ENCODE results near the gene PPP4R1. TPM values are rescaled to one million over a fixed set of nuclear protein-coding genes. Genes with fewer than 3 reads are reported as not detected.

The PPP4R1 gene
- total RNA-seq, 1 experiment from 2014 or later = 85.8 TPM

- Histone ChIP-seq H3K27me3 (ENCODE audit: control insufficient read depth, insufficient read depth, low read length) (no peaks in the 10 kb centered on the region), H3K36me3 (replicated peaks; ENCODE audit: control insufficient read depth, insufficient read depth, low read length) (no peaks in the 10 kb centered on the region), H3K4me3 (ENCODE audit: insufficient read depth, low read depth, low read length) (no peak overlapping the region)
- no peak for DNase-seq
Measured at GRCh38 chr18:9594823-9595596, 19.3 kb downstream of the PPP4R1 start.

- peaks cover 7% of the 10 kb centered on the region for H3K36me3 ChIP-seq (replicated peaks; ENCODE audit: control insufficient read depth, insufficient read depth, low read length)
- no peak for DNase-seq
- H3K4me3 ChIP-seq (ENCODE audit: insufficient read depth, low read depth, low read length) = no peak overlapping the region
- H3K27me3 ChIP-seq (ENCODE audit: control insufficient read depth, insufficient read depth, low read length) = no peaks in the 10 kb centered on the region
Measured at GRCh38 chr18:9587924-9588323, 26.4 kb downstream of the PPP4R1 start.

GRCh38 chr18:9586814-9587213 is 27.5 kb downstream of the PPP4R1 start:
- no peaks in the 10 kb centered on the region for H3K27me3 ChIP-seq (ENCODE audit: control insufficient read depth, insufficient read depth, low read length)
- DNase-seq = no peak
- no peak overlapping the region for H3K4me3 ChIP-seq (ENCODE audit: insufficient read depth, low read depth, low read length)
- H3K36me3 ChIP-seq (replicated peaks; ENCODE audit: control insufficient read depth, insufficient read depth, low read length) = peaks cover 8% of the 10 kb centered on the region

- no peaks in the 10 kb centered on the region for H3K27me3 ChIP-seq (ENCODE audit: control insufficient read depth, insufficient read depth, low read length)
- H3K36me3 ChIP-seq (replicated peaks; ENCODE audit: control insufficient read depth, insufficient read depth, low read length) = peaks cover 7% of the 10 kb centered on the region
- no peak overlapping the region for H3K4me3 ChIP-seq (ENCODE audit: insufficient read depth, low read depth, low read length)
- no peak for DNase-seq
Measured at GRCh38 chr18:9581667-9582066, 32.7 kb downstream of the PPP4R1 start.

- DNase-seq = no peak
- Histone ChIP-seq H3K27me3 (ENCODE audit: control insufficient read depth, insufficient read depth, low read length) (no peaks in the 10 kb centered on the region), H3K36me3 (replicated peaks; ENCODE audit: control insufficient read depth, insufficient read depth, low read length) (peaks cover 7% of the 10 kb centered on the region), H3K4me3 (ENCODE audit: insufficient read depth, low read depth, low read length) (no peak overlapping the region)
Measured at GRCh38 chr18:9578306-9578705, 36.1 kb downstream of the PPP4R1 start.

DNA sequence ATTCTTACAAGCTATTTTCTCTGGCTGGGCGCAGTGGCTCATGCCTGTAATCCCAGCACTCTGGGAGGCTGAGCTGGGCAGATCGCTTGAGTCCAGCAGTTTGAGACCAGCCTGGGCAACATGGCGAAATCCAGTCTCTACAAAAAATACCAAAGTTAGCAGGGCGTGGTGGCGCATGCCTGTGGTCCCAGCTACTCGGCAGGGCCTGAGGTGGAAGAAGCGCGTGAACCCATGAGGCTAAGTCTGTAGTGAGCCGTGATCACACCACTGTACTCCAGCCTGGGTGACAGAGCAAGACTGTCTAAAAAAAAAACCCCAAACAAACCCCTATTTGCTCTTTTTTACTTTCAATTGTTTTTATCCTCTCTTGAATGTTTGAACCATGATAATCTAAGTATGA is 37.0 kb downstream of the PPP4R1 start:
- no peak overlapping the region for H3K4me3 ChIP-seq (ENCODE audit: insufficient read depth, low read depth, low read length)
- DNase-seq = no peak
- H3K27me3 ChIP-seq (ENCODE audit: control insufficient read depth, insufficient read depth, low read length) = no peaks in the 10 kb centered on the region
- peaks cover 3% of the 10 kb centered on the region for H3K36me3 ChIP-seq (replicated peaks; ENCODE audit: control insufficient read depth, insufficient read depth, low read length)

- H3K27me3 ChIP-seq (ENCODE audit: control insufficient read depth, insufficient read depth, low read length) = no peaks in the 10 kb centered on the region
- H3K36me3 ChIP-seq (replicated peaks; ENCODE audit: control insufficient read depth, insufficient read depth, low read length) = peaks cover 4% of the 10 kb centered on the region
- no peak overlapping the region for H3K4me3 ChIP-seq (ENCODE audit: insufficient read depth, low read depth, low read length)
- DNase-seq = peak; percentile 39
Measured at GRCh38 chr18:9575558-9575957, 38.8 kb downstream of the PPP4R1 start.

DNA sequence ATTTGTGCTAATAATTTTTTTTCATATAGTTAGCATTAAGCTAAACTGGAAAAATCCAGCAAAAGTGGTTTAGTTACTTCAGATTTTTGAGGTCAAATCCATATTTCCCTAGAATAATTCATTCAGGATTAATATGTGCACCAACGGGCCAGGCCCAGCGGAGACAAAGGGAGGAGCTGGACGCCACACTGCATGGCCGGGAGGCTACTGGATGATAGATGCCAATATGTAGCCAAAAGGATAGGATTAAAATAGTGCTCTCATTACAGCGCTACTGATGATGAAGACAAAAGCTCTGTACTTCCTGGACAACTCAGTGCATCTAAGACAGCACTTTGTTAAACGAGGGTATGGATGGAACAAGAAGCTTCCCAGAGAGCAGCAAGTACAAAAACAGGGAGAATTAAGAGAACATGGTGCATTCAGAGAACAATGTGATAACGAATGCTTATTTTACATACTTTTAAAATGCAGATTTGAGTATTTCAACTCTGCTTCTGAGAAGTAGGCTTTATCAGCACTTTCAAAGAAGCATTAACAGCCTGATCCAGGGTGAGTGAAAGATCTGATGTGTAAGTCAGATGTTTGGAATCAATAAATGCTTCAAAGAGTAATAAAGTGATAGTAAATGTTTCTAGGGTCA is 39.8 kb downstream of the PPP4R1 start:
- Histone ChIP-seq H3K27me3 (ENCODE audit: control insufficient read depth, insufficient read depth, low read length) (no peaks in the 10 kb centered on the region), H3K4me3 (ENCODE audit: insufficient read depth, low read depth, low read length) (no peak overlapping the region), H3K36me3 (replicated peaks; ENCODE audit: control insufficient read depth, insufficient read depth, low read length) (peaks cover 9% of the 10 kb centered on the region)
- peak; percentile 11 for DNase-seq

DNA sequence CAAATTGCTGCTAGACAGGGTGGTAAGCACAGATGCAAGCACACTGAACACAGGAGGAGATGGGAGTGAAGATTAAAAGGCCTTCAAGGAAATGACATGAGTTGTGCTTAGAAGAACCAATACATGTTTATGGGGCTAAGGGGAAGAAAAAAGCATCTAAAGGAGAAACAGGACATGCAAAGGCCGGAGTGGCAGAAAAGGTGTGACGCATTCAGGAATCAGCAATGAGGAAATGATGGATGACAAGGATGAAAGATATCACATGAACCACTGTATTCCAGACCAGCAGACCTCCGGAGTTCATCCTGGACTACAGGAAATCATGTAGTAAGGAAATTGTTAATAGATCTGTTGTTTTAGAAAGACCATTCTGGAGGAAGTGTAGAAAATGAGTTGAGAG is 42.8 kb downstream of the PPP4R1 start:
- H3K27me3 ChIP-seq (ENCODE audit: control insufficient read depth, insufficient read depth, low read length) = no peaks in the 10 kb centered on the region
- H3K4me3 ChIP-seq (ENCODE audit: insufficient read depth, low read depth, low read length) = no peak overlapping the region
- peaks cover 7% of the 10 kb centered on the region for H3K36me3 ChIP-seq (replicated peaks; ENCODE audit: control insufficient read depth, insufficient read depth, low read length)
- DNase-seq = no peak

- DNase-seq = no peak
- no peak overlapping the region for H3K4me3 ChIP-seq (ENCODE audit: insufficient read depth, low read depth, low read length)
- no peaks in the 10 kb centered on the region for H3K27me3 ChIP-seq (ENCODE audit: control insufficient read depth, insufficient read depth, low read length)
- peaks cover 7% of the 10 kb centered on the region for H3K36me3 ChIP-seq (replicated peaks; ENCODE audit: control insufficient read depth, insufficient read depth, low read length)
Measured at GRCh38 chr18:9570255-9570654, 44.1 kb downstream of the PPP4R1 start.

DNA sequence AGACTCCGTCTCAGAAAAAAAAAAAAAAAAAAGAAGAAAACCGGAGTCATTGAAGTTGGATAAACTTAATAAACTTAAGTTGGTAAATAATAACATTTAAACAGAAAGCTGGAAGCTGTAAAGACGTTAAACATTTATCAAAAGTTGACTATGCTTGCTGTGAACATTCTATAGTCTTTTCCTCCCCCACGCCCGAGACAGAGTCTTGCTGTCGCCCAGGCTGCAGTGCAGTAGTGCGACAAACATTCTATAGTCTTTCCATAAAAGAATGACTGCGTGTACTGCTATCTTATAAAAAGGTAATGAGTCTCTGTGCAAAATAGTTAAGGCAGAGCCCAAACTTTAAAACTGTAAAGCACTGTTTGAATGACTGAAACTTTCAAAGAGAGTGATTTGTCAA is 45.2 kb downstream of the PPP4R1 start:
- Histone ChIP-seq H3K4me3 (ENCODE audit: insufficient read depth, low read depth, low read length) (no peak overlapping the region), H3K27me3 (ENCODE audit: control insufficient read depth, insufficient read depth, low read length) (no peaks in the 10 kb centered on the region), H3K36me3 (replicated peaks; ENCODE audit: control insufficient read depth, insufficient read depth, low read length) (peaks cover 7% of the 10 kb centered on the region)
- no peak for DNase-seq

DNA sequence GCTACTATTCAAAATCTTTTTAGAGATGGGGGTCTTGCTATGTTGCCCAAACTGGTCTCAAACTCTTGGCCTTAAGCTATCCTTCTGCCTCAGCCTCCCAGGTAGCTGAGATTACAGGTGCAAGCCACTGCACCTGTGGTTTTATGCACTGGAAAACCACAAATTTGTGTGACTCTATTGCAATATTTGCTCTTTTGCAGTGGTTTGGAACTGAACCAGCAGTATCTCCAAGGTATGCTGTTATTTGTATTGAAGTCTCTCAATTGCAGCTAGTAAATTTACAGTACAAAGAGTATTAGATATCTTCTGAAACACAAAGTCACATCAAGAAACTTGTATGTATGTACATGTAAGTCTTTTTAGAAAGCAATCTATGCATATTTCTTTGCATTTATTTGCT is 46.2 kb downstream of the PPP4R1 start:
- DNase-seq = no peak
- peaks cover 7% of the 10 kb centered on the region for H3K36me3 ChIP-seq (replicated peaks; ENCODE audit: control insufficient read depth, insufficient read depth, low read length)
- no peak overlapping the region for H3K4me3 ChIP-seq (ENCODE audit: insufficient read depth, low read depth, low read length)

DNA sequence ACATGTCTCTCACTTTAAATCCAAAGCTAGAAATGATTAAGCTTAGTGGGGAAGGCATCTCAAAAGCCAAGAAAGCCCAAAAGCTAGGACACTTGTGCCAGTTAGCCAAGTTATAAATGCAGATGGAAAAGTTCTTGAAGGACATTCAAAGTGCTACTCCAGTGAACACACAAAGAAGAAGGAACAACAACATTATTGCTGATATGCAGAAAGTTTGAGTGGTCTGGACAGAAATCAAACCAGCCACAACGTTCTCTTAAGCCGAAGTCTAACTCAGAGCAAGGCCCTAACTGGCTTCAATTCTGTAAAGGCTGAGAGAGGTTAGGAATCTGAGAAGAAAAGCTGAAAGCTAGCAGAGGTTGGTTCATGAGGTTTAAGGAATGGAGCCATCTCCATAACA is 49.0 kb downstream of the PPP4R1 start:
- Histone ChIP-seq H3K36me3 (replicated peaks; ENCODE audit: control insufficient read depth, insufficient read depth, low read length) (peaks cover 13% of the 10 kb centered on the region), H3K4me3 (ENCODE audit: insufficient read depth, low read depth, low read length) (no peak overlapping the region), H3K27me3 (ENCODE audit: control insufficient read depth, insufficient read depth, low read length) (no peaks in the 10 kb centered on the region)
- DNase-seq = no peak

More for the DNA sequence above, 46.2 kb downstream of the PPP4R1 start:
- H3K27me3 ChIP-seq (ENCODE audit: control insufficient read depth, insufficient read depth, low read length) = no peaks in the 10 kb centered on the region

DNA sequence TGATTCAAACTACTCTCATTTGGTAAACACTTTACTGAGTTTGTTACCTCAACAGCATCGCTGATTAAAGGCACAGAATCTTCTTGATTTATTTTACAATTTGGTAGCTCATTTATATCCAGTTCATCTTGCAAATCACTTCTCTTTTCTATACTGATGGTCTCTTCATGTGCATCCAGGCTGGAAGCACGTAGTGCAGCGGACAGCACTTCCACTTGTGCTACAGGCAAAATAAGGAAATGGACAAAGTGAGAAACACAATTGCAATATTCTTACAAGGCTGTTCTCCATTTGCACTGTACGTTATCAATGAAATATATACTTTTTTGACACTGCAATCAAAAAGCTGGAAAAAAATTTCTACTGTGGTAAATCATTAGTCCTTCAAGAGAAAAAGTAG is 51.0 kb downstream of the PPP4R1 start:
- H3K36me3 ChIP-seq (replicated peaks; ENCODE audit: control insufficient read depth, insufficient read depth, low read length) = peaks cover 15% of the 10 kb centered on the region
- H3K27me3 ChIP-seq (ENCODE audit: control insufficient read depth, insufficient read depth, low read length) = no peaks in the 10 kb centered on the region
- no peak for DNase-seq
- H3K4me3 ChIP-seq (ENCODE audit: insufficient read depth, low read depth, low read length) = no peak overlapping the region

DNA sequence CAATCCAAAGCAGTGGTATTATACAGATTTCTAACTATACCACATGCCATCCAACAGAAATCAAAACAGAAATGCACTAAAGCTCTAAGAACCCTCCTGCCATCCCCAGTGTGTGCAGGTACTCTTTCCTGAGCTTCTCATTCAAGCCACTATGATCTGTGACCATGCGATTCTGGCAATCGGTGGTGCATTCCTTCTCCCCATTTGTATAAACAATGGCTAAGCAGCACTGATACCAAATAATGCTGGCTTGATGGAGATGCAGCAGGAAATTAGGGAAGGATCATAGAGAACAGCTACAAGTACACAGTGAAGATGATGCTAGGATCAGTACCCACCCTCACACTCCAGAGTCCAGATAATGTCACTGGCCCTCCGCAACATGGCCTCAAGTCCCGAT is 51.8 kb downstream of the PPP4R1 start:
- no peak for DNase-seq
- Histone ChIP-seq H3K27me3 (ENCODE audit: control insufficient read depth, insufficient read depth, low read length) (no peaks in the 10 kb centered on the region), H3K4me3 (ENCODE audit: insufficient read depth, low read depth, low read length) (no peak overlapping the region), H3K36me3 (replicated peaks; ENCODE audit: control insufficient read depth, insufficient read depth, low read length) (peaks cover 18% of the 10 kb centered on the region)
